Caki2 (cell line): ENCODE measurements around the gene THUMPD3. TPM values are rescaled to one million over a fixed set of nuclear protein-coding genes. Genes with fewer than 3 reads are reported as not detected.

Source experiments
- DNase-seq: peaks from one replicate; pipeline ENCODE4 v3.0.0-alpha.2; 2015; ENCODE audit warnings: low read depth
- in situ Hi-C: cut with HindIII; loops from 2 replicates; pipeline ENCODE4 v1.10.0; 2016; ENCODE audit warnings: low sequenced_read_pairs, low pct_unique_long_range_greater_than_20kb, mixed read lengths
- total RNA-seq: library from RNA; depleted of rRNA; stranded (reverse); fragments of >200 nt; shearing (Covaris generic); gene quantifications from 2 replicates; pipeline ENCODE4 v1.2.3, GENCODE V29; 2014; ENCODE audit warnings: low replicate concordance

The THUMPD3 gene
- total RNA-seq, 1 experiment from 2014 or later: 25.7 TPM

- in situ Hi-C loops: no loop called here
- no peak for DNase-seq
Measured at GRCh38 chr3:9406856-9407626, 44.2 kb downstream of the THUMPD3 start.

GRCh38 chr3:9408061-9408460, 45.2 kb downstream of the THUMPD3 start:
- DNase-seq: no peak
- in situ Hi-C loops: no loop called here

- DNase-seq: no peak
- in situ Hi-C loops: no loop called here
Measured at GRCh38 chr3:9408546-9408945, 45.7 kb downstream of the THUMPD3 start.

DNA sequence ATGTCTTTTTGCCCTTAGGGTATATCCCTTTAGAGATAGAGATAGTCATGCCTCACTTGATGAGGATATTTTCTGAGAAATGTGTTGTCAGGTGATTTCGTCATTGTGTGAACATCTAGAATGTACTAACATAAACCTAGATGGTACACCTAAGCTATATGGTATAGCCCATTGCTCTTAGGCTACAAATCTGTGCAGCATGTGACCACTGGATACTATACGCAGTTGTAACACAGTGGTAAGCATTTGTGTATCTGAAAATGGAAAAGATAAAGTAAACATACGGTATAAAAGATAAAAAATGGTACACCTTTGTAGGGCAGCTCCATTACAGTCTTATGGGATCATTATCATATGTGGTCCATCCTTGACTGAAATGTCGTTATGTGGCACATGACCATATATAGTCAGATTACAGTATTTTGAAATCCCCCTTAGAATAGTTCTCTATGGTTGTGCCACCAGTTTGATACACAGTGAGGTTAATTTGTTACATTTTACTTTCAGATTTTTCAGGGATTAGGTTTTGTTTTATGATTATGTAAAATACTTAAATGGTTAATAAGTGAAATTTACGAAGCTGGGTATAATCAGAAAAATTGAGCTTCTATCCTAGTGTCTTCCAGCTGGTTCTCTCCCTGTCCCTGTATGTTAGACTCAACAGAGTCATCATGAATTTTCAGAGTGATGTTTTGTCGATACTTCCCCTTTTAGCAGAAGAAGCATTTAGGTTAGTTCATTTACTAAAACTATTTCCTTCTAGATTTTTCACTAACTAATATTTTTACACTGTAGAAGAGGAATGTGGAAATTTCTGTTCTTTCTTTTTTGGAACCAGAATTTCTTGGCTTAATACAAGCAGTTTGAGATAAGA, 47.4 kb downstream of the THUMPD3 start:
- in situ Hi-C loops: no loop called here
- no peak for DNase-seq

DNA sequence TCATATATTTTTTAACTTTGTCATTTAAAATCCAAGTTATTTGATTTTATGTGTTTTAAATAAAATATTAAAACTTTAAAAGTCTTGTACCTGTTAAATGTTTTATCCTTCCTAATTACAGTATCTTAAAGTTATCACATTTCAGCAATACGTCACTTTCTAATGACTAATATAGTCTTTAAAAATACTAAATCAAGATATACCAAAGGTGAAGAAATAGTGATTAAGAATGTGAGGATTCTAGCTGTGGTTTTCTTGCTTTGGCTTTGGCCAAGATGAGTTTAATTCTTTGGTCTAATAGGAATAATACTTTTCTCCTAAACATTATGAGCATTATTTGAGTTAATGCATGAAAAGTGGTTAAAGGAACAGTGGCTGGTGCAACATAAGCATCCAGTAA, 48.4 kb downstream of the THUMPD3 start:
- DNase-seq: no peak
- in situ Hi-C loops: no loop called here

- no peak for DNase-seq
- in situ Hi-C loops: no loop called here
Measured at GRCh38 chr3:9412293-9412692, 49.4 kb downstream of the THUMPD3 start.

DNA sequence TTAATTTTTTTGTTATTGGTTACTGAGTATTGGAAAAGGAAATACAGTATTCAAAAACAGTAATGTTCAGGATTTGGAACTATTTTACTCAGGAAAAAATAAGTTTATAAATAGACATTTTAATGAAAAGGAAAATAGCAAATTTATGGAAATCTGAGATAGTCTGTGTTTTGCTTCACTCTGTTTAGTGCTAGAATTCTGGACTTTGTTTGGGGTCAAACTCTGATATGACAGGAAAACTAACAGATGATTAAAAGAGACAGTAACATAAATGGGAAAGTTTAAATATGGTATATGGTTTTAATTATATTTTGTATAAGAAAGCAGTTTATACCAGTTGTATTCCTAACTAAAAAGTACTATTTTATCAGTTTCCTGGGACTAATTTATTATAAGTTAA, 52.0 kb downstream of the THUMPD3 start:
- no peak for DNase-seq
- in situ Hi-C loops: no loop called here

- DNase-seq: no peak
- in situ Hi-C loops: no loop called here
Measured at GRCh38 chr3:9415485-9416138, 52.8 kb downstream of the THUMPD3 start.

DNA sequence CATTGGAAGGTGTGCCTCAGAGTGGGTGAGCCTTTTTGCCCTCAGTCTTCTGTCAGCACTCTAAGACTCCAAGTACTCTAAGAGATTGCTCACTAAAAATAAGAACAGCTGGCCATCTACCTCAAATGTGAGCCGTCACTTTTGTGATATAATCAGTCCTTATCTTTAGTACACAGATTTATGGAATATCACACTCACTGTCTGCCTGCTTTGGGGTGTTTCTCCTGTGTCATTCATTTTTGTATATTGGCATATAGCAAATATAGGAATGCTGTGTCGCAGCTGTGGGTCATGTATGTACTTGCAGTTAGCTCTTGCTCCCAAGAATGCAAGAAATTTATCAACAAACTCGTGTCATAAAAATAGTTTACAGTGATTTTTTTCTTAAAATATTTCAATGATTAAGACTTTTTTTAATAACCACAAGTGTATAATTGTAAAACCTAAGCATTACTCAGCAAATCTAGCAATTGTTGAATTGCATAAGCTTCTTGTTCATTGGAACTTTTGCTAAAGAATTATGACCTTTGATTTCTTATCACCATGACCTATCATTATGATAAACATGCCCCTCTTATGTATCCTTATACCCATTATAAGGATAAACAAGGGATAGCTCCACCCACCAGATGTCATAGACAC, 53.4 kb downstream of the THUMPD3 start:
- DNase-seq: peak; percentile 11
- in situ Hi-C loops: no loop called here

DNA sequence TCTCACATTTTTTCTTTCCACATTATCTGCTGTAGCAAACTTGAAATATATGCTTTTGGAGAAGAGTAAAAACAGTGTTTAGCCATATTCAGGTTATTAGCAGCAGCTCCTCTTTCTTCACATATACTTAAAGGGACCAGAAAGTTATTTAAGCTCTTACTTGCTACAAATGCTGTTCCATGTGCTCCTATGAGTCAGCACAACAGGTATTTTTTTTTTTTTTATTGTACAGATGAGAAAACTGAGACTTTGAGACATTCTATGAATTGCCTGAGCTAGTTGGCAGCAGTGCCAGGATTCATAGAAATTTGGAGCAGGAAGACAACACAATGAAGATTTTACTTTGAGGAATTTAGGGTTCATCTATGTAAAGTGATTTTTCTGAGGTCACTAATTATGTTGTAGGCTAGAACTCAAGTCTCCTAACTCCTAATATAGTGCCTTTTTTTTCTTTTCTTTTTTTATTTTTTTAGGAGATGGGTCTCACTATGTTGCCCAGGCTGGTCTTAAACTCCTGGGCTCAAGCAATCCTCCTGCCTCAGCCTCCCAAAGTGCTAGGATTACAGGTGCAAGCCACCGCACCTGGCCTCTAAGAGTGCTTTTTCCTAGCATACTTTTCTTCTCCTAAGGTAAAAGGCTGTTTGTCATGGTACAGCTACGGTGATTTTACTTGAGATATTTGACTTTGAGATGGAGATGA, 58.1 kb downstream of the THUMPD3 start:
- peak; percentile 31 for DNase-seq
- in situ Hi-C loops: no loop called here

DNA sequence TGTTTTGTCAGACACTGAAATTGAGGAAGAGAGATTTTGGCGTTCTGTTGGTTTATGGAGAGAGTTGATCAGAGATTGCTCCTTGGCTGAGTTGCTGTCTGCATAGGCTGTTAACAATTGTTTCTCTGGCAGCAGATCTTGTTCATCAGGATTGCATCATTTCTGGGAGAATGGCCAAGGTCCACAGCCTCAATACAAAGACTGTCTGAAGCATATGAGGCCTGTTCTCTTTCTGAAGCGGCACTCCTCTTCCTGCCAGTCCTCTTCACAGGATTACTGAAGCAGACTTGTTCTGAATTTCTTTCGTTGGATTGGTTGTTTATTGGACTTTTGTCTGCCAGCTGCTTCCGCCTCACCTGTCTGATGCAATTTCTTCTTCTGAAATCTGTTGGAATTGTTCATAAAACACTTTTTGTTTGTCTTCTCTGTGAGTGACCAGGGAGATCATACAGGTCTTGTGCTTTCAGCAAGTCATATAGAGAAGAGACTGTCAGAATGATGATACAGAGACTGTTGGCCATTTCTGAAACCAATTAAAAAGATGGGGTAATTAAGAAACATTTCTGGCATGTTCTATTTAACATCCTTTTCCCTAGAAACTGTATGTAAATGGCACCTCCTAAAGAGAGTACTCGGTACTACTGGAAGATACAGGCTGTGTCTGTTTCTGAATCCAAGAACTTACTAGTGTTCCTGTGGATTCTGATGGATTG, 60.0 kb downstream of the THUMPD3 start:
- DNase-seq: peak; percentile 80
- in situ Hi-C loops: no loop called here

DNA sequence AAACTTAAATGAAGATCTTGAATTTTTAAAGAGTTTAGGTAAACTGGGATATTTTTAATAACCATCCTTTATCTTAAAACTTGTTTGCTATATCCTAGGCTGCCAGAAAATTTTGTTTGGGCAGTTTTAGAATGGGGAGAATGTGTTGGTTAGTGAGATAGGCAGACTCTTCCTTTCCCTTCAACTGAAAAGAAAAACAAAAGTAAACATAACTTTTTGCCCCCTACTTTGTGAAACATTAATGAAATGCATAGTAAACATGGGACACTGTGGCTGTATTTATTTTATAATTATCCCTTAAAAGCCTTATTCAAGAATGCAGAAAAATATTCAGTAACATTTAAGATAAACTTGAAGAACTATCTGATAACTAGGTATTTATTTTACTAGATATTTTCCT, 65.6 kb downstream of the THUMPD3 start:
- no peak for DNase-seq
- in situ Hi-C loops: no loop called here

- DNase-seq: no peak
- in situ Hi-C loops: no loop called here
Measured at GRCh38 chr3:9430733-9431132, 67.9 kb downstream of the THUMPD3 start.

GRCh38 chr3:9433627-9434521, 71.0 kb downstream of the THUMPD3 start:
- in situ Hi-C loops: no loop called here
- no peak for DNase-seq

GRCh38 chr3:9435316-9435715, 72.5 kb downstream of the THUMPD3 start:
- in situ Hi-C loops: no loop called here
- DNase-seq: no peak
